ENCODE results near the gene FXYD3.

The FXYD3 gene

DNA sequence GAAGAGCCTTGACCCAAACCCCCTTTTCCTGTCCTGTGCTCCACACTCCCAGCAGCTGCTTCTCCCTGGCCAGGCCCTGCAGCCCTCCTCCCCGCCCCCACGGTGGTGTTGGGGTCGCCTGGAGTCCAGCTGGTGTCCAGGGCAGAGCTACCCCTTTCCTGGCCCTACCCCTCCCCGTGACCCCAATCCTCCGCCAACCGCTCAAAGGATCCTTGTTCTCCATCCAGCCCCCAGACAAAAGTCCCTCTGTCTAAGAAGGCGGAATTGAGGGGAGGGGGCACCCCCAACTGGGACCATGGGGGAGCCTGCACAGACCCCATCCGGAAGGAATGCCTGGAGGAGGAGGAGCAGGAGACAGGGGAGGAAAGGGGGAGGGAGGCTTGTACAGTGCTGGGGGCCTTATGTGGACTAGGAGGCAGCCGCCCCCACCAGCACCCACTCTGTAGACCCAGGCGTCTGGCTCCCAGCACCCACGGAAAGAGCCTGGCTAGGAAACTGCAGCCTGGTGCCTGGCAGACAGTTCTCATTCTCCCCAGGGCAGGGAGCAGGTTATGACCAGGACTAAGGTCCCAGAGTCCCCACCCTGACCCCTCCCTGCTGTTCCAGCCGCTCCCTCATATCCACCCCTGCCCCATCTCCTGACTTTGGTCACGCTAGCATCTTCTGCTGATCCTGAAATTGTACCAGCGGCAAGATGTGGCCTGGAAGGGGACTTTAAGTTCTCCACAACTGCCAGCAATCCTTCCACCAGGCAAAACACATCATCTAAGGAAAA lies at the start of gene FXYD3:
Gene FXYD3 (plus strand): TSS at position 647 of the 775 bp plus-strand sequence. CDS start 3,554 bp downstream, outside the sequence.
- no peak for TF ChIP-seq CTCF (IDR thresholded peaks at IDR 0.05; ENCODE audit: poor library complexity, severe bottlenecking)
- Histone ChIP-seq H3K27ac (ENCODE audit: poor library complexity, severe bottlenecking) (peak within 1 kb of the TSS; percentile 92), H3K36me3 (ENCODE audit: low read depth) (peaks cover 12% of the 10 kb centered on the region), H3K4me3 (ENCODE audit: severe bottlenecking) (peak within 1 kb of the TSS; percentile 44), H3K4me1 (ENCODE audit: insufficient read depth, poor library complexity, severe bottlenecking) (peaks cover 10% of the 10 kb centered on the region), H3K9me3 (ENCODE audit: severe bottlenecking) (no peaks in the 10 kb centered on the region), H3K27me3 (ENCODE audit: insufficient read depth, poor library complexity, severe bottlenecking) (no peaks in the 10 kb centered on the region)
- peak; percentile 5; the same call in 2 of the 3 replicates for ATAC-seq (ENCODE audit: low read depth)
- DNase-seq (ENCODE audit: low spot score), result no peak

DNA sequence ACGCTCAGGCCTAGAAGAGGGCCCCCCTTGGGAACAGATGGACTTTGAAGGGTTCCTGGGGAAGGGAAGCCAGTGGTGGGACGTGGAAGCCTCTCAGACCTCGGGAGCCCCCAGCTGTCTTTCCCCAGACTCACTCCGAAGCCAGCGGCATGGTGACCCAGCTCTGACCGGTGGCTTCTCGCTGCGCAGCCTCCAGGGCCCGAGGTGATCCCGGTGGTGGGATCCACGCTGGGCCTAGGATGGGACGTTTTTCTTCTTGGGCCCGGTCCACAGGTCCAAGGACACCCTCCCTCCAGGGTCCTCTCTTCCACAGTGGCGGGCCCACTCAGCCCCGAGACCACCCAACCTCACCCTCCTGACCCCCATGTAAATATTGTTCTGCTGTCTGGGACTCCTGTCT lies 49.5 kb upstream of the FXYD3 start:
- no peak for ATAC-seq (ENCODE audit: low read depth)
- H3K27ac ChIP-seq (ENCODE audit: poor library complexity, severe bottlenecking), result no peak overlapping the region

GRCh38 chr19:35066691-35067563 lies 48.7 kb upstream of the FXYD3 start:
- Histone ChIP-seq H3K36me3 (ENCODE audit: low read depth) (no peaks in the 10 kb centered on the region), H3K27me3 (ENCODE audit: insufficient read depth, poor library complexity, severe bottlenecking) (no peaks in the 10 kb centered on the region), H3K4me1 (ENCODE audit: insufficient read depth, poor library complexity, severe bottlenecking) (peaks cover 7% of the 10 kb centered on the region), H3K9me3 (ENCODE audit: severe bottlenecking) (no peaks in the 10 kb centered on the region), H3K27ac (ENCODE audit: poor library complexity, severe bottlenecking) (no peak overlapping the region), H3K4me3 (ENCODE audit: severe bottlenecking) (no peak overlapping the region)
- TF ChIP-seq CTCF (IDR thresholded peaks at IDR 0.05; ENCODE audit: poor library complexity, severe bottlenecking), result peak; percentile 83
- ATAC-seq (ENCODE audit: low read depth) (peak; percentile 89), DNase-seq (ENCODE audit: low spot score) (no peak)

More for the DNA sequence above, 49.5 kb upstream of the FXYD3 start:
- no peaks in the 10 kb centered on the region for H3K36me3 ChIP-seq (ENCODE audit: low read depth)
- no peaks in the 10 kb centered on the region for H3K9me3 ChIP-seq (ENCODE audit: severe bottlenecking)
- peaks cover 7% of the 10 kb centered on the region for H3K4me1 ChIP-seq (ENCODE audit: insufficient read depth, poor library complexity, severe bottlenecking)
- no peak for DNase-seq (ENCODE audit: low spot score)
- H3K27me3 ChIP-seq (ENCODE audit: insufficient read depth, poor library complexity, severe bottlenecking), result no peaks in the 10 kb centered on the region
- no peak overlapping the region for H3K4me3 ChIP-seq (ENCODE audit: severe bottlenecking)
- no peak for TF ChIP-seq CTCF (IDR thresholded peaks at IDR 0.05; ENCODE audit: poor library complexity, severe bottlenecking)

- no peaks in the 10 kb centered on the region for H3K27me3 ChIP-seq (ENCODE audit: insufficient read depth, poor library complexity, severe bottlenecking)
- DNase-seq (ENCODE audit: low spot score) (no peak), ATAC-seq (ENCODE audit: low read depth) (no peak)
- H3K4me1 ChIP-seq (ENCODE audit: insufficient read depth, poor library complexity, severe bottlenecking), result peaks cover 7% of the 10 kb centered on the region
- H3K4me3 ChIP-seq (ENCODE audit: severe bottlenecking), result no peak overlapping the region
- TF ChIP-seq CTCF (IDR thresholded peaks at IDR 0.05; ENCODE audit: poor library complexity, severe bottlenecking), result no peak
- H3K9me3 ChIP-seq (ENCODE audit: severe bottlenecking), result no peaks in the 10 kb centered on the region
- no peaks in the 10 kb centered on the region for H3K36me3 ChIP-seq (ENCODE audit: low read depth)
- no peak overlapping the region for H3K27ac ChIP-seq (ENCODE audit: poor library complexity, severe bottlenecking)
These were observed 46.5 kb upstream of the FXYD3 start for GRCh38 chr19:35068941-35069634.

Measured in RWPE2 (cell line).